GM19099 (cell line): ENCODE measurements around the gene HAGH.

Experiments used
- POLR2A ChIP-seq: IDR thresholded peaks from 3 replicates; pipeline ENCODE4 v1.6.1; 2011; ENCODE audit warnings: low read depth; ENCODE audit not compliant: insufficient read length; ENCODE audit errors: extremely low read depth

The HAGH gene

GRCh38 chr16:1769402-1770300 is 57.0 kb downstream of the HAGH start:
- no peak for TF ChIP-seq POLR2A

- TF ChIP-seq POLR2A = peak; percentile 29
Observed at GRCh38 chr16:1768767-1769401, 57.7 kb downstream of the HAGH start.

DNA sequence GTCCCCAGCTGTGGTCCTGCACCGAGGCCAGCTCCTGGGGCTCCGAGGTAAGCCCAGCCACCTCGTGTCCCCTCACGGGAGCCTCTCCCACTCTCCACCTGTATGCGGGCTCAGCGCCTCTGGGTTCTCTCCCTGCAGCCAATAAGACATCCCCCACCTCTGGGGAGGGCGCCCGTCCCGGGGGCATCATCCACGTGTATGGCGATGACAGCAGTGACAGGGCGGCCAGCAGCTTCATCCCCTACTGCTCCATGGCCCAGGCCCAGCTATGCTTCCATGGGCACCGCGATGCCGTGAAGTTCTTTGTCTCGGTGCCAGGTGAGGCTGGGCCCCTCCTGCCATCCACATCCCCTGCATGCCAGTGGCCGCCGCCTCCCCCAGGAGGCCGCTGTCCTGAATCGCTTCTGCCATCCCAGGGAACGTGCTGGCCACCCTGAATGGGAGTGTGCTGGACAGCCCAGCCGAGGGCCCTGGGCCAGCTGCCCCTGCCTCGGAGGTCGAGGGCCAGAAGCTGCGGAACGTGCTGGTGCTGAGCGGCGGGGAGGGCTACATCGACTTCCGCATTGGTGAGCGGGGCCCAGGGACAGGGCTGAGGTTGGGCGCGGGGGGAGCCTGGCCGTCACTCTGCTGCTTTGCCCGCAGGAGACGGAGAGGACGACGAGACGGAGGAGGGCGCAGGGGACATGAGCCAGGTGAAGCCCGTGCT is 58.4 kb downstream of the HAGH start:
- TF ChIP-seq POLR2A = no peak

DNA sequence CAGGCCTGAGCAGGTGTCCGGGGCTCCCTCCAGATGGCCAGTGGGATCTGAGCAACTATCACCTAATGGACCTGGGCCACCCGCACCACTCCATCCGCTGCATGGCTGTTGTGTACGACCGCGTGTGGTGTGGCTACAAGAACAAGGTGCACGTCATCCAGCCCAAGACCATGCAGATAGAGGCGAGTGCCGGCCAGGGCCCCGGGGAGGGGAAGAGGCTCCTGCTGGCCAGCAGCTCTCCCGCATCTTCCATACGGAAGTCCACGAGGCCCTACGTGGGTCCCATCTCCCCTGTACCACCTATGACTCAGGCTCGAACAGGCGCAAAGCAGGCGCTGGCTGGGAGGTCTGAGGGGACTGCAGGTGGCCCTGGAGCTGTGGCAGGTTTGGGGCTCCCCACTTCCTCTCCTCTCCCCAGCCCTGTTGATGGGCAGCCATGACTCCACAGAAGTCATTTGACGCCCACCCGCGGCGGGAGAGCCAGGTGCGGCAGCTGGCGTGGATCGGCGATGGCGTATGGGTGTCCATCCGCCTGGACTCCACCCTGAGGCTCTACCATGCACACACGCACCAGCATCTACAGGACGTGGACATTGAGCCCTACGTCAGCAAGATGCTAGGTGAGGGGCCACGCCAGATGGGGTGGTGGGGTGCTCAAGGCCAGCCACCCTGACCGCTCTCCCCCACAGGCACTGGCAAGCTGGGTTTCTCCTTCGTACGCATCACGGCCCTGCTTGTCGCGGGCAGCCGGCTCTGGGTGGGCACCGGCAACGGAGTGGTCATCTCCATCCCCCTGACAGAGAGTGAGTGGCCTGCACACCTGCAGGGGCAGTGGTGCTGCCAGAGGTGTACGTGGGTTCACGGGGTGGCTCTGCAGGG is 59.3 kb downstream of the HAGH start:
- TF ChIP-seq POLR2A = no peak

GRCh38 chr16:1766701-1767100 is 59.9 kb downstream of the HAGH start:
- no peak for TF ChIP-seq POLR2A

- TF ChIP-seq POLR2A = no peak
Observed at GRCh38 chr16:1766231-1766630, 60.4 kb downstream of the HAGH start.

DNA sequence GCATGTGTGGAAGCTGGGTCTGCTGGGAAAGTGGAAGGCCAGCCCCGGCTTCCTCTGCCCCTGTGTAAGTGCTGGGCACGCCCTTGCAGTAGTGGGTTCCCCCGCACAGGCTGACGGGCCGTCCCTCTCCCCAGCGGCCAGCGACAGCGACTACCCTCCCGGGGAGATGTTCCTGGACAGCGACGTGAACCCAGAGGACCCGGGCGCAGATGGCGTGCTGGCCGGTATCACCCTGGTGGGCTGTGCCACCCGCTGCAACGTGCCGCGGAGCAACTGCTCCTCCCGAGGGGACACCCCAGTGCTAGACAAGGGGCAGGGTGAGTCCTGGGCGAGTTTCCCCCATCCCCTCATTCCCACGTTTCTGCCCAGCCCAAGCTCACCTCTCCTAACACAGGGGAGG is 60.8 kb downstream of the HAGH start:
- TF ChIP-seq POLR2A = no peak

- no peak for TF ChIP-seq POLR2A
Observed at GRCh38 chr16:1764971-1765370, 61.7 kb downstream of the HAGH start.

DNA sequence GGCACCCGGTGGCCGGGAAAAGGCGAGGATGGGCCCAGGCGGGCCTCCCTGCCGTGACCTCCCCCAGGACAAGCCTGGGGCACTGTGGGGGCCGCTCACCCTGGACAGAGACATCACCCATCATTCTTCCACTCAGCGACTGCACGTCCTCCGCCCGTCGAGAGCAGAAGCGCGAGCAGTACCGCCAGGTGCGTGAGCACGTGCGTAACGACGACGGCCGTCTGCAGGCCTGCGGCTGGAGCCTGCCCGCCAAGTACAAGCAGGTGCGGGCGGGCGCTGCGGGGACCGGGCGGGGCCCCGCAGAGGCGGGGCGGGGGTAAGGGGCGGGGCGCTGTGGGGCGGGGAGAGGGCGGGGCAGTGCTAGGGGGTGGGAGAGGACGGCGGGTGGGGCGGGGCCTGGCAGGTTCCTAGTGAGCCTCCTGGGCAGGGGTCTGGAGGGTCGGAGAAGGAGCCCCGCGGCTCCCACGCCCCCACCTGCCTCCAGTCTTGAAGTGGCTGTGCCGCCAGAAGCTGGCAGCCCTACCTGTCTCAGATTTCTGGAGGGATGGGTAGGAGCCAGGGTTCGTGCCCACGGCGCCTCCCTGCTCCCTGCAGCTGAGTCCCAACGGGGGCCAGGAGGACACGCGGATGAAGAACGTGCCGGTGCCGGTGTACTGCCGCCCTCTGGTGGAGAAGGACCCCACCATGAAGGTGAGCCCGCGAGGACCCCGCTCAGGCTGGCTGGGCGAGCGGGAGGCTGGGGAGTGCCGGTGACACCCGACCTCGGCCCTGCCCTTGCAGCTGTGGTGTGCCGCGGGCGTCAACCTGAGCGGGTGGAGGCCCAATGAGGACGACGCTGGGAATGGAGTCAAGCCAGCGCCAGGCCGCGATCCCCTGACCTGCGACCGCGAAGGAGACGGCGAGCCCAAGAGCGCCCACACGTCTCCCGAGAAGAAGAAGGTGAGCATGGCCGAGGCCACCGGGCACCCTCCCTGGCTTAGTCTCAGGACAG is 62.8 kb downstream of the HAGH start:
- no peak for TF ChIP-seq POLR2A

- TF ChIP-seq POLR2A = no peak
Observed at GRCh38 chr16:1762879-1763520, 63.6 kb downstream of the HAGH start.

DNA sequence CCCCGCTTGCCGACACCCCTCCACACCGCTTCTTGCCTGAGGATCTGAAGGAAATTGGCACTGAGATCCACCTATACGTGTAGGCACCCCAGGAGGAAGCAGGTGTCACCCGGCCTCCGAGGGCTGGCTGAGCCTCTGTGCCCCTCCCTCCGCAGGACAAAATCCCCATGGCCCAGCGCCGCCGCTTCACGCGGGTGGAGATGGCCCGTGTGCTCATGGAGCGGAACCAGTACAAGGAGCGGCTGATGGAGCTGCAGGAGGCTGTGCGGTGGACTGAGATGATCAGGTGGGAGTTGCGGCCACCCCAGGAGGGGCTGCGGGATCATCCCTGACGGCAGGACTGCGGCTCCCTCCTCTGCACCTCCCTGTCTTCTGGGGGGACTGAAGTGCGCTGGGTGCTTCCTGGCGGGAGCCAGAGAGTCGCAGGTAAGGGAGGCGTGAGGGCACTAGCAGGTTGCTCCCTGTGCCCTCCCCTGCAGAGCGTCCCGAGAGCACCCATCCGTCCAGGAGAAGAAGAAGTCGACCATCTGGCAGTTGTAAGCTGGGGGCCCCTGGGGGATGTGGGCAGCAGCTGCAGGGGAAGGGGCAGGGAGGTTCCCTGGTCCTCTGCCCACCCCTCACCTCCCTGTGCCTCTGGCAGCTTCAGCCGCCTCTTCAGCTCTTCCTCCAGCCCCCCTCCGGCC is 64.3 kb downstream of the HAGH start:
- TF ChIP-seq POLR2A = no peak

- TF ChIP-seq POLR2A = no peak
Observed at GRCh38 chr16:1761751-1762150, 64.9 kb downstream of the HAGH start.

DNA sequence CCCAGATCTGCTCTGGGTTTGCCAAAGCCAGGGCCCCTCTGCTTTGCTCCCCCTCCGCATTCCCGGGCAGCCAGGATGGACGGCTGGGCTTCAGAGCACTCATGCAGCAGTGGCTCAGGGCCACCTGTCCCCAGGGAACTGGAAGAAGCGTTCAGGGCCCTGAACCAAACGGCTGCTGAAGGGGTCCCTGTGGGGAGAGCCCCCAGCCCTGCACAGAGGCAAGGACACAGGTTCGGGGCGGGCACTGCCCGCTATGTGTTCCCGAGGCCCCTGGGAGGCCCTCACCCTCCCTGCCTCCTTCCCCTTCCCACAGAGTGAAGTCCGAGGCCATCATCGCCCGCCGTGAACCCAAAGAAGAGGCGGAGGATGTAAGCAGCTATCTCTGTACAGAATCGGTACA is 65.7 kb downstream of the HAGH start:
- no peak for TF ChIP-seq POLR2A

GRCh38 chr16:1759511-1759910 is 67.1 kb downstream of the HAGH start:
- TF ChIP-seq POLR2A = no peak
